HG02588 (cell line): ENCODE data around the gene NLRC5.

Source experiments
- ATAC-seq: cut with Tn5 transposase; IDR thresholded peaks from one replicate; pipeline ENCODE4 v1.9.1; 2021; ENCODE audit warnings: mild to moderate bottlenecking, moderate library complexity; ENCODE audit not compliant: unreplicated experiment

NLRC5 gene

GRCh38 chr16:57024894-57025680, 35.7 kb downstream of the NLRC5 start:
- no peak for ATAC-seq

GRCh38 chr16:57025941-57026777, 36.8 kb downstream of the NLRC5 start:
- no peak for ATAC-seq

GRCh38 chr16:57026778-57027062, 37.4 kb downstream of the NLRC5 start:
- ATAC-seq = no peak

GRCh38 chr16:57027067-57027466, 37.7 kb downstream of the NLRC5 start:
- ATAC-seq = no peak

GRCh38 chr16:57028086-57028485, 38.7 kb downstream of the NLRC5 start:
- no peak for ATAC-seq

GRCh38 chr16:57029161-57030160, 40.1 kb downstream of the NLRC5 start:
- ATAC-seq = no peak

- ATAC-seq = no peak
Observed at GRCh38 chr16:57030346-57030902, 41.1 kb downstream of the NLRC5 start.

- ATAC-seq = no peak
Observed at GRCh38 chr16:57031156-57031555, 41.8 kb downstream of the NLRC5 start.

- ATAC-seq = no peak
Observed at GRCh38 chr16:57032346-57032745, 43.0 kb downstream of the NLRC5 start.

GRCh38 chr16:57032931-57033330, 43.6 kb downstream of the NLRC5 start:
- no peak for ATAC-seq

GRCh38 chr16:57036315-57036714, 47.0 kb downstream of the NLRC5 start:
- ATAC-seq = no peak

GRCh38 chr16:57036945-57037344, 47.6 kb downstream of the NLRC5 start:
- ATAC-seq = no peak

- no peak for ATAC-seq
Observed at GRCh38 chr16:57038166-57038565, 48.8 kb downstream of the NLRC5 start.

GRCh38 chr16:57039148-57039812, 49.9 kb downstream of the NLRC5 start:
- no peak for ATAC-seq

- ATAC-seq = peak; percentile 31
Observed at GRCh38 chr16:57041182-57042156, 52.1 kb downstream of the NLRC5 start.

- ATAC-seq = peak; percentile 51
Observed at GRCh38 chr16:57042157-57043111, 53.1 kb downstream of the NLRC5 start.

GRCh38 chr16:57043248-57043647, 53.9 kb downstream of the NLRC5 start:
- no peak for ATAC-seq
